Activated CD4-positive, alpha-beta memory T cell treated with anti-CD3 and anti-CD28 coated beads, Interleukin-2, amount 10 ng/mL, durations not matched to agents 7 days and 5 days (primary cell): ENCODE results near the gene SWAP70. TPM values are rescaled to one million over a fixed set of nuclear protein-coding genes. Genes with fewer than 3 reads are reported as not detected.

Experiments
- CTCF ChIA-PET: fragments of 350-600 bp; sonication (Branson Sonifier 250); formaldehyde crosslinking; loops from one replicate; lab custom pipeline; 2021; ENCODE audit warnings: antibody characterized with exemption, inconsistent platforms; lab: Charles Lee
- POLR2A ChIA-PET: fragments of 350-600 bp; sonication (Branson Sonifier 250); formaldehyde crosslinking; loops from one replicate; lab custom pipeline; 2021; ENCODE audit warnings: antibody characterized with exemption; lab: Charles Lee
- DNase-seq: peaks from one replicate; pipeline ENCODE4 v3.0.0-alpha.2; 2020
- H3K27ac Mint-ChIP-seq: one replicate; pipeline ENCODE4 v1.8.0; 2021; ENCODE audit warnings: mild to moderate bottlenecking, mixed read lengths
- H3K27me3 Mint-ChIP-seq: one replicate; pipeline ENCODE4 v1.8.0; 2021; ENCODE audit warnings: mixed read lengths
- H3K36me3 Mint-ChIP-seq: one replicate; pipeline ENCODE4 v1.8.0; 2021; ENCODE audit warnings: low read depth, mixed read lengths
- H3K4me1 Mint-ChIP-seq: one replicate; pipeline ENCODE4 v1.8.0; 2021; ENCODE audit warnings: mixed read lengths
- H3K4me3 Mint-ChIP-seq: one replicate; pipeline ENCODE4 v1.8.0; 2021; ENCODE audit warnings: mild to moderate bottlenecking, mixed read lengths
- H3K9me3 Mint-ChIP-seq: one replicate; pipeline ENCODE4 v1.8.0; 2021; ENCODE audit warnings: mixed read lengths
- total RNA-seq, 2 experiments: library from RNA; stranded (reverse); gene quantifications; one replicate each; pipeline ENCODE4 v1.2.3, GENCODE V29; 2021

Gene SWAP70
- total RNA-seq, 2 experiments from 2014 or later: 8.6 to 9.1 TPM

GRCh38 chr11:9780929-9781328 lies 117.1 kb downstream of the SWAP70 start:
- no peaks in the 10 kb centered on the region for H3K36me3 Mint-ChIP-seq
- CTCF ChIA-PET: no interaction called here

GRCh38 chr11:9783986-9784385 lies 120.1 kb downstream of the SWAP70 start:
- H3K27me3 Mint-ChIP-seq: no peaks in the 10 kb centered on the region
- H3K4me3 Mint-ChIP-seq: no peak overlapping the region
- no peak for DNase-seq
- no peak overlapping the region for H3K27ac Mint-ChIP-seq
- no peaks in the 10 kb centered on the region for H3K36me3 Mint-ChIP-seq
- CTCF ChIA-PET: interaction anchor here (0.8 kb wide), 1 partner anchor 189 kb away, joined by 3 read pairs; no protein-coding TSS in a partner anchor
- no peaks in the 10 kb centered on the region for H3K4me1 Mint-ChIP-seq
- H3K9me3 Mint-ChIP-seq: no peaks in the 10 kb centered on the region
- POLR2A ChIA-PET: no interaction called here

More at GRCh38 chr11:9780929-9781328, 117.1 kb downstream of the SWAP70 start:
- no peaks in the 10 kb centered on the region for H3K27me3 Mint-ChIP-seq
- POLR2A ChIA-PET: no interaction called here
- no peak for DNase-seq
- H3K4me3 Mint-ChIP-seq: no peak overlapping the region
- H3K9me3 Mint-ChIP-seq: no peaks in the 10 kb centered on the region
- no peak overlapping the region for H3K27ac Mint-ChIP-seq
- H3K4me1 Mint-ChIP-seq: no peaks in the 10 kb centered on the region

GRCh38 chr11:9784602-9785315 lies 120.9 kb downstream of the SWAP70 start:
- Mint-ChIP-seq H3K36me3 (no peaks in the 10 kb centered on the region), H3K4me3 (no peak overlapping the region), H3K27me3 (no peaks in the 10 kb centered on the region), H3K4me1 (no peaks in the 10 kb centered on the region), H3K27ac (no peak overlapping the region), H3K9me3 (no peaks in the 10 kb centered on the region)
- POLR2A ChIA-PET: no interaction called here
- CTCF ChIA-PET: interaction anchor here (0.8 kb wide), 1 partner anchor 188 kb away, joined by 3 read pairs; no protein-coding TSS in a partner anchor
- no peak for DNase-seq

- no peak overlapping the region for H3K4me3 Mint-ChIP-seq
- H3K4me1 Mint-ChIP-seq: peaks cover 4% of the 10 kb centered on the region
- no peaks in the 10 kb centered on the region for H3K27me3 Mint-ChIP-seq
- no peak for DNase-seq
- no peaks in the 10 kb centered on the region for H3K9me3 Mint-ChIP-seq
- ChIA-PET CTCF (no interaction called here), POLR2A (no interaction called here)
- no peaks in the 10 kb centered on the region for H3K36me3 Mint-ChIP-seq
- H3K27ac Mint-ChIP-seq: no peak overlapping the region
Observed at GRCh38 chr11:9787260-9787659, 123.4 kb downstream of the SWAP70 start.

- Mint-ChIP-seq H3K36me3 (no peaks in the 10 kb centered on the region), H3K9me3 (no peaks in the 10 kb centered on the region), H3K27me3 (no peaks in the 10 kb centered on the region), H3K27ac (no peak overlapping the region), H3K4me1 (peaks cover 4% of the 10 kb centered on the region), H3K4me3 (no peak overlapping the region)
- ChIA-PET CTCF (interaction anchor here (0.6 kb wide), 1 partner anchor 1454 kb away, joined by 3 read pairs; no protein-coding TSS in a partner anchor), POLR2A (interaction anchor here (0.8 kb wide), 1 partner anchor 52 kb away, joined by 3 read pairs; no protein-coding TSS in a partner anchor)
- DNase-seq: no peak
Observed at GRCh38 chr11:9787981-9788521, 124.2 kb downstream of the SWAP70 start.

GRCh38 chr11:9789910-9790309 lies 126.0 kb downstream of the SWAP70 start:
- H3K9me3 Mint-ChIP-seq: no peaks in the 10 kb centered on the region
- ChIA-PET POLR2A (interaction anchor here (0.6 kb wide), 1 partner anchor 319 kb away, joined by 3 read pairs; no protein-coding TSS in a partner anchor), CTCF (no interaction called here)
- DNase-seq: no peak
- H3K27ac Mint-ChIP-seq: no peak overlapping the region
- H3K27me3 Mint-ChIP-seq: no peaks in the 10 kb centered on the region
- peaks cover 4% of the 10 kb centered on the region for H3K4me1 Mint-ChIP-seq
- no peaks in the 10 kb centered on the region for H3K36me3 Mint-ChIP-seq
- no peak overlapping the region for H3K4me3 Mint-ChIP-seq

- no peak for DNase-seq
- Mint-ChIP-seq H3K36me3 (no peaks in the 10 kb centered on the region), H3K4me3 (no peak overlapping the region), H3K27me3 (no peaks in the 10 kb centered on the region), H3K4me1 (peaks cover 4% of the 10 kb centered on the region), H3K9me3 (no peaks in the 10 kb centered on the region), H3K27ac (no peak overlapping the region)
- CTCF ChIA-PET: no interaction called here
- POLR2A ChIA-PET: no interaction called here
Observed at GRCh38 chr11:9790703-9791102, 126.8 kb downstream of the SWAP70 start.

- H3K4me3 Mint-ChIP-seq: no peak overlapping the region
- no peaks in the 10 kb centered on the region for H3K36me3 Mint-ChIP-seq
- H3K27me3 Mint-ChIP-seq: no peaks in the 10 kb centered on the region
- H3K9me3 Mint-ChIP-seq: no peaks in the 10 kb centered on the region
- H3K4me1 Mint-ChIP-seq: peaks cover 4% of the 10 kb centered on the region
- no peak overlapping the region for H3K27ac Mint-ChIP-seq
- CTCF ChIA-PET: no interaction called here
- DNase-seq: no peak
- POLR2A ChIA-PET: no interaction called here
Observed at GRCh38 chr11:9796266-9796665, 132.4 kb downstream of the SWAP70 start.

- POLR2A ChIA-PET: no interaction called here
- CTCF ChIA-PET: interaction anchor here (0.5 kb wide), 1 partner anchor 732 kb away, joined by 3 read pairs; no protein-coding TSS in a partner anchor
- Mint-ChIP-seq H3K27ac (no peak overlapping the region), H3K9me3 (no peaks in the 10 kb centered on the region), H3K4me1 (peaks cover under 1% of the 10 kb centered on the region), H3K36me3 (no peaks in the 10 kb centered on the region), H3K4me3 (no peak overlapping the region), H3K27me3 (no peaks in the 10 kb centered on the region)
- DNase-seq: no peak
Observed at GRCh38 chr11:9796854-9797253, 133.0 kb downstream of the SWAP70 start.

GRCh38 chr11:9797300-9797699 lies 133.4 kb downstream of the SWAP70 start:
- DNase-seq: no peak
- ChIA-PET CTCF (interaction anchor here (0.5 to 0.6 kb wide), 2 partner anchors 12 to 733 kb away, joined by 3 read pairs; no protein-coding TSS in a partner anchor), POLR2A (no interaction called here)
- no peak overlapping the region for H3K4me3 Mint-ChIP-seq
- no peaks in the 10 kb centered on the region for H3K9me3 Mint-ChIP-seq
- H3K27ac Mint-ChIP-seq: no peak overlapping the region
- no peaks in the 10 kb centered on the region for H3K36me3 Mint-ChIP-seq
- H3K4me1 Mint-ChIP-seq: no peaks in the 10 kb centered on the region
- H3K27me3 Mint-ChIP-seq: no peaks in the 10 kb centered on the region

GRCh38 chr11:9799886-9800285 lies 136.0 kb downstream of the SWAP70 start:
- Mint-ChIP-seq H3K27ac (no peak overlapping the region), H3K27me3 (no peaks in the 10 kb centered on the region), H3K4me1 (no peaks in the 10 kb centered on the region), H3K9me3 (no peaks in the 10 kb centered on the region), H3K4me3 (no peak overlapping the region), H3K36me3 (no peaks in the 10 kb centered on the region)
- ChIA-PET CTCF (interaction anchor here (1.4 kb wide), 1 partner anchor 855 kb away, joined by 3 read pairs; no protein-coding TSS in a partner anchor), POLR2A (no interaction called here)
- no peak for DNase-seq

GRCh38 chr11:9802291-9802861 lies 138.5 kb downstream of the SWAP70 start:
- Mint-ChIP-seq H3K27me3 (no peaks in the 10 kb centered on the region), H3K27ac (no peak overlapping the region), H3K36me3 (no peaks in the 10 kb centered on the region), H3K4me1 (no peaks in the 10 kb centered on the region), H3K9me3 (no peaks in the 10 kb centered on the region), H3K4me3 (no peak overlapping the region)
- DNase-seq: no peak
- POLR2A ChIA-PET: no interaction called here
- CTCF ChIA-PET: interaction anchor here (1.1 to 1.4 kb wide), 3 partner anchors 12 to 274 kb away, joined by 3 to 4 read pairs (median 3); no protein-coding TSS in a partner anchor
